CD4-positive, alpha-beta T cell treated with Interferon gamma for 1 hour (primary cell): Measurements from ENCODE around the gene LMBR1L.

Source experiments
- DNase-seq: peaks from one replicate; pipeline ENCODE4 v3.0.0-alpha.2; 2020

The LMBR1L gene

GRCh38 chr12:49051373-49051764, 59.3 kb downstream of the LMBR1L start:
- DNase-seq, result no peak

- DNase-seq, result no peak
Observed at GRCh38 chr12:49050507-49051372, 59.9 kb downstream of the LMBR1L start.

- no peak for DNase-seq
Observed at GRCh38 chr12:49049566-49050224, 61.0 kb downstream of the LMBR1L start.

- DNase-seq, result no peak
Observed at GRCh38 chr12:49048953-49049352, 61.7 kb downstream of the LMBR1L start.
